Measurements from ENCODE around the gene AJAP1.

Gene AJAP1

DNA sequence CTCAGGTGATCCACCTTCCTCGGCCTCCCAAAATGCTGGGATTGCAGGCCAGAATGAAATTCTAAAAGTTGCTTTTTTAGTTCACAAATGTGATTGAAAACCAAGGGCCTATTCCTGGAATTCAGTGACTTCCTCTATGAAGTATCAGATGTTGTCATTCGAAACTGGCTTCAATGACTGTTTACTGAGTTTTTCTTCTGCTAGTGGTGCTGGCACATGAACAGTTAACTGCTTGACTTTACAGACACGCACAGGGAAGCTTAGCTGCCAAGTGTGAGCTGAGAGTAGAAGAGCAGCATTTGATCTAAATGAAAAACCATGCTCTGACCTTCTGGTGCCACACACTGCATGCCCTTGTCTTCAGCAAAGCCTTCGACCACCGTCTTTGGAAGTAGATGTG, 32.8 kb upstream of the AJAP1 start:
- CTCF ChIA-PET = interaction anchor here (0.7 kb wide), 1 partner anchor 500 kb away, joined by 3 read pairs; no protein-coding TSS in a partner anchor
- no peak for TF ChIP-seq ZNF837 (tag by site-specific recombination; IDR thresholded peaks at IDR 0.05)
- no peak for TF ChIP-seq ZNF473 (tag by site-specific recombination; IDR thresholded peaks at IDR 0.05)
- TF ChIP-seq ZNF23 (tag by site-specific recombination; IDR thresholded peaks at IDR 0.05; ENCODE audit: borderline replicate concordance) = no peak
- TF ChIP-seq ZNF155 (tag by site-specific recombination; IDR thresholded peaks at IDR 0.05) = no peak
- no peak for TF ChIP-seq KLF9 (tag by site-specific recombination; IDR thresholded peaks at IDR 0.05; ENCODE audit: low read depth)
- POLR2A ChIA-PET = no interaction called here
- Histone ChIP-seq H3K4me3 (ENCODE audit: low read depth, low read length) (no peak overlapping the region), H3K27ac (ENCODE audit: extremely low read depth, low read depth, low read length) (no peak overlapping the region), H3K36me3 (ENCODE audit: control insufficient read depth in 2 of 2, insufficient read depth in 1 of 2, low read length in 2 of 2) (no peaks in the 10 kb centered on the region), H3K4me1 (ENCODE audit: control insufficient read depth, insufficient read depth, low read length) (no peaks in the 10 kb centered on the region), H3K9me3 (ENCODE audit: control insufficient read depth, insufficient read depth, low read depth, low read length) (no peaks in the 10 kb centered on the region)

DNA sequence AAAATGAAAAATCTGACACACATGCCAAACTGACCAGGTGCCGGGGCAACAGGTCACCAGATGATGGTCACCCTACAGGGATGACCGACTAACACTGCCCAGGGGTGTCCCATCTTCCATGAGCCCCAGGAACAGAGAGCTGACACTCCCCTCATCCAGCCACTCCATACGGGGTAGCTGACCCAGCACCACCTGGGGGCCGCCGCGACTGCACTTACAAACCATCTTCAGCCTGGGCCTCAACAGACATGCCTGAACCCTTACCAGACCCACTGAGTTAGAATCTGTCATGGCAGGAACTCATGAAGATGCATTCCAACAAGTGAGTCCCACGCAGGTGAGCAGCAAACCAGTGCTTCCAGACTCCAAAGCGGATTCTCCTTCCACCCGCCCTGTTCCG, 31.6 kb upstream of the AJAP1 start:
- H3K27ac ChIP-seq (ENCODE audit: extremely low read depth, low read depth, low read length) = no peak overlapping the region
- ChIA-PET POLR2A (no interaction called here), CTCF (no interaction called here)
- H3K9me3 ChIP-seq (ENCODE audit: control insufficient read depth, insufficient read depth, low read depth, low read length) = no peaks in the 10 kb centered on the region
- H3K4me1 ChIP-seq (ENCODE audit: control insufficient read depth, insufficient read depth, low read length) = no peaks in the 10 kb centered on the region
- TF ChIP-seq ZNF548 (tag by site-specific recombination; IDR thresholded peaks at IDR 0.05) (no peak), HOXC10 (CRISPR knock-in tag; IDR thresholded peaks at IDR 0.05) (no peak), ZNF423 (tag by site-specific recombination; IDR thresholded peaks at IDR 0.05) (no peak), WT1 (tag by site-specific recombination; IDR thresholded peaks at IDR 0.05) (no peak), ZNF311 (tag by site-specific recombination; IDR thresholded peaks at IDR 0.05; ENCODE audit: borderline replicate concordance) (no peak), ZNF76 (tag by site-specific recombination; IDR thresholded peaks at IDR 0.05; ENCODE audit: borderline replicate concordance, low read depth) (no peak), ZNF660 (tag by site-specific recombination; IDR thresholded peaks at IDR 0.05) (no peak), ZFP37 (tag by site-specific recombination; IDR thresholded peaks at IDR 0.05) (no peak)
- TF ChIP-seq, protein P1, sequence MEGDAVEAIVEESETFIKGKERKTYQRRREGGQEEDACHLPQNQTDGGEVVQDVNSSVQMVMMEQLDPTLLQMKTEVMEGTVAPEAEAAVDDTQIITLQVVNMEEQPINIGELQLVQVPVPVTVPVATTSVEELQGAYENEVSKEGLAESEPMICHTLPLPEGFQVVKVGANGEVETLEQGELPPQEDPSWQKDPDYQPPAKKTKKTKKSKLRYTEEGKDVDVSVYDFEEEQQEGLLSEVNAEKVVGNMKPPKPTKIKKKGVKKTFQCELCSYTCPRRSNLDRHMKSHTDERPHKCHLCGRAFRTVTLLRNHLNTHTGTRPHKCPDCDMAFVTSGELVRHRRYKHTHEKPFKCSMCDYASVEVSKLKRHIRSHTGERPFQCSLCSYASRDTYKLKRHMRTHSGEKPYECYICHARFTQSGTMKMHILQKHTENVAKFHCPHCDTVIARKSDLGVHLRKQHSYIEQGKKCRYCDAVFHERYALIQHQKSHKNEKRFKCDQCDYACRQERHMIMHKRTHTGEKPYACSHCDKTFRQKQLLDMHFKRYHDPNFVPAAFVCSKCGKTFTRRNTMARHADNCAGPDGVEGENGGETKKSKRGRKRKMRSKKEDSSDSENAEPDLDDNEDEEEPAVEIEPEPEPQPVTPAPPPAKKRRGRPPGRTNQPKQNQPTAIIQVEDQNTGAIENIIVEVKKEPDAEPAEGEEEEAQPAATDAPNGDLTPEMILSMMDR (tag by site-specific recombination; IDR thresholded peaks at IDR 0.05) = no peak
- TF ChIP-seq, protein P2, sequence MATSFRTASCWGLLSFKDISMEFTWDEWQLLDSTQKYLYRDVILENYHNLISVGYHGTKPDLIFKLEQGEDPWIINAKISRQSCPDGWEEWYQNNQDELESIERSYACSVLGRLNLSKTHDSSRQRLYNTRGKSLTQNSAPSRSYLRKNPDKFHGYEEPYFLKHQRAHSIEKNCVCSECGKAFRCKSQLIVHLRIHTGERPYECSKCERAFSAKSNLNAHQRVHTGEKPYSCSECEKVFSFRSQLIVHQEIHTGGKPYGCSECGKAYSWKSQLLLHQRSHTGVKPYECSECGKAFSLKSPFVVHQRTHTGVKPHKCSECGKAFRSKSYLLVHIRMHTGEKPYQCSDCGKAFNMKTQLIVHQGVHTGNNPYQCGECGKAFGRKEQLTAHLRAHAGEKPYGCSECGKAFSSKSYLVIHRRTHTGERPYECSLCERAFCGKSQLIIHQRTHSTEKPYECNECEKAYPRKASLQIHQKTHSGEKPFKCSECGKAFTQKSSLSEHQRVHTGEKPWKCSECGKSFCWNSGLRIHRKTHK (tag by site-specific recombination; IDR thresholded peaks at IDR 0.05) = no peak
- TF ChIP-seq, protein P3, sequence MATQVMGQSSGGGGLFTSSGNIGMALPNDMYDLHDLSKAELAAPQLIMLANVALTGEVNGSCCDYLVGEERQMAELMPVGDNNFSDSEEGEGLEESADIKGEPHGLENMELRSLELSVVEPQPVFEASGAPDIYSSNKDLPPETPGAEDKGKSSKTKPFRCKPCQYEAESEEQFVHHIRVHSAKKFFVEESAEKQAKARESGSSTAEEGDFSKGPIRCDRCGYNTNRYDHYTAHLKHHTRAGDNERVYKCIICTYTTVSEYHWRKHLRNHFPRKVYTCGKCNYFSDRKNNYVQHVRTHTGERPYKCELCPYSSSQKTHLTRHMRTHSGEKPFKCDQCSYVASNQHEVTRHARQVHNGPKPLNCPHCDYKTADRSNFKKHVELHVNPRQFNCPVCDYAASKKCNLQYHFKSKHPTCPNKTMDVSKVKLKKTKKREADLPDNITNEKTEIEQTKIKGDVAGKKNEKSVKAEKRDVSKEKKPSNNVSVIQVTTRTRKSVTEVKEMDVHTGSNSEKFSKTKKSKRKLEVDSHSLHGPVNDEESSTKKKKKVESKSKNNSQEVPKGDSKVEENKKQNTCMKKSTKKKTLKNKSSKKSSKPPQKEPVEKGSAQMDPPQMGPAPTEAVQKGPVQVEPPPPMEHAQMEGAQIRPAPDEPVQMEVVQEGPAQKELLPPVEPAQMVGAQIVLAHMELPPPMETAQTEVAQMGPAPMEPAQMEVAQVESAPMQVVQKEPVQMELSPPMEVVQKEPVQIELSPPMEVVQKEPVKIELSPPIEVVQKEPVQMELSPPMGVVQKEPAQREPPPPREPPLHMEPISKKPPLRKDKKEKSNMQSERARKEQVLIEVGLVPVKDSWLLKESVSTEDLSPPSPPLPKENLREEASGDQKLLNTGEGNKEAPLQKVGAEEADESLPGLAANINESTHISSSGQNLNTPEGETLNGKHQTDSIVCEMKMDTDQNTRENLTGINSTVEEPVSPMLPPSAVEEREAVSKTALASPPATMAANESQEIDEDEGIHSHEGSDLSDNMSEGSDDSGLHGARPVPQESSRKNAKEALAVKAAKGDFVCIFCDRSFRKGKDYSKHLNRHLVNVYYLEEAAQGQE (tag by site-specific recombination; IDR thresholded peaks at IDR 0.05) = no peak
- no peak overlapping the region for H3K4me3 ChIP-seq (ENCODE audit: low read depth, low read length)
- H3K36me3 ChIP-seq (ENCODE audit: control insufficient read depth in 2 of 2, insufficient read depth in 1 of 2, low read length in 2 of 2) = no peaks in the 10 kb centered on the region

DNA sequence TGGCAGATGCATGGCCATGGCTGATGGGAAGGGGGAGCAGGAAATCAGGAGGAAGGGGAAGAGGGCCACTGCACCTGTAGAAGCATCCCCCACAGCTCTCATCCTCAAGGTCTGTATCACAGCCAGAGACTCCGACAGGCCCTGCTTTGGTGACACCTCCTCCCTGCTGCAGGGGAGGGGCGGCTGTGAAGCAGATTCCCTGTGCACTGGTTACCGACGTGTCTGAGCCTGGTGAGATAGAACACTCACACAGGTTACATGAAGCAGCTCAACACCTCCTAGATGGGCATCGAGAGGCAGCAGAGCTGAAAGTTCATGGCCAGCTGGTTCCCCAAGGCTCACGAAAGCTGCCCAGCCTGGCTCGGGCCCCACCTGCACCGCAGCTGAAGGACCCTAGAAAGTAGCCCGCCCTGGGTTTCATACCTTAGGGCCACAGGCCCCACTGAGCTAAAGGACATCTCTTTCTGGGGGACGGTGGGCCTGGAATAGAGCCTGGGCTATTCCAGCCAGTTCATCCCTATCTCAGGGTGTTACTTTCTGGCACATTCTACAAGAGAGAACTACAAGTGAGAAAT, 30.2 kb upstream of the AJAP1 start:
- H3K4me1 ChIP-seq (ENCODE audit: control insufficient read depth, insufficient read depth, low read length) = no peaks in the 10 kb centered on the region
- POLR2A ChIA-PET = no interaction called here
- H3K9me3 ChIP-seq (ENCODE audit: control insufficient read depth, insufficient read depth, low read depth, low read length) = no peaks in the 10 kb centered on the region
- no peaks in the 10 kb centered on the region for H3K36me3 ChIP-seq (ENCODE audit: control insufficient read depth in 2 of 2, insufficient read depth in 1 of 2, low read length in 2 of 2)
- H3K27ac ChIP-seq (ENCODE audit: extremely low read depth, low read depth, low read length) = no peak overlapping the region
- H3K4me3 ChIP-seq (ENCODE audit: low read depth, low read length) = no peak overlapping the region
- CTCF ChIA-PET = no interaction called here
- TF ChIP-seq GLIS1 (tag by site-specific recombination; IDR thresholded peaks at IDR 0.05) (no peak), MEIS1 (CRISPR knock-in tag; IDR thresholded peaks at IDR 0.05; ENCODE audit: borderline replicate concordance) (no peak), ZNF121 (tag by site-specific recombination; IDR thresholded peaks at IDR 0.05) (no peak)
- TF ChIP-seq, protein P4, sequence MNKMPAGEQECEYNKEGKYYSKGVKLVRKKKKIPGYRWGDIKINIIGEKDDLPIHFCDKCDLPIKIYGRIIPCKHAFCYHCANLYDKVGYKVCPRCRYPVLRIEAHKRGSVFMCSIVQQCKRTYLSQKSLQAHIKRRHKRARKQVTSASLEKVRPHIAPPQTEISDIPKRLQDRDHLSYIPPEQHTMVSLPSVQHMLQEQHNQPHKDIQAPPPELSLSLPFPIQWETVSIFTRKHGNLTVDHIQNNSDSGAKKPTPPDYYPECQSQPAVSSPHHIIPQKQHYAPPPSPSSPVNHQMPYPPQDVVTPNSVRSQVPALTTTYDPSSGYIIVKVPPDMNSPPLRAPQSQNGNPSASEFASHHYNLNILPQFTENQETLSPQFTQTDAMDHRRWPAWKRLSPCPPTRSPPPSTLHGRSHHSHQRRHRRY (tag by site-specific recombination; IDR thresholded peaks at IDR 0.05) = no peak
- TF ChIP-seq, protein P5, sequence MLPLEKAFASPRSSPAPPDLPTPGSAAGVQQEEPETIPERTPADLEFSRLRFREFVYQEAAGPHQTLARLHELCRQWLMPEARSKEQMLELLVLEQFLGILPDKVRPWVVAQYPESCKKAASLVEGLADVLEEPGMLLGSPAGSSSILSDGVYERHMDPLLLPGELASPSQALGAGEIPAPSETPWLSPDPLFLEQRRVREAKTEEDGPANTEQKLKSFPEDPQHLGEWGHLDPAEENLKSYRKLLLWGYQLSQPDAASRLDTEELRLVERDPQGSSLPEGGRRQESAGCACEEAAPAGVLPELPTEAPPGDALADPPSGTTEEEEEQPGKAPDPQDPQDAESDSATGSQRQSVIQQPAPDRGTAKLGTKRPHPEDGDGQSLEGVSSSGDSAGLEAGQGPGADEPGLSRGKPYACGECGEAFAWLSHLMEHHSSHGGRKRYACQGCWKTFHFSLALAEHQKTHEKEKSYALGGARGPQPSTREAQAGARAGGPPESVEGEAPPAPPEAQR (tag by site-specific recombination; IDR thresholded peaks at IDR 0.05) = no peak
